ENCODE results near the gene NPL.

The NPL gene

GRCh38 chr1:182778862-182779261 lies 10.7 kb upstream of the NPL start:
- DNase-seq (ENCODE audit: low spot score) = no peak

GRCh38 chr1:182779530-182779929 lies 10.0 kb upstream of the NPL start:
- no peak for DNase-seq (ENCODE audit: low spot score)

GRCh38 chr1:182781841-182782586 lies 7.6 kb upstream of the NPL start:
- peak; percentile 72 for DNase-seq (ENCODE audit: low spot score)

- DNase-seq (ENCODE audit: low spot score) = no peak
These were observed 7.0 kb upstream of the NPL start for GRCh38 chr1:182782587-182782913.

- DNase-seq (ENCODE audit: low spot score) = no peak
These were observed 6.5 kb upstream of the NPL start for GRCh38 chr1:182783068-182783467.

GRCh38 chr1:182784556-182785171 lies 4.9 kb upstream of the NPL start:
- DNase-seq (ENCODE audit: low spot score) = peak; percentile 50

- no peak for DNase-seq (ENCODE audit: low spot score)
These were observed 4.4 kb upstream of the NPL start for GRCh38 chr1:182785181-182785580.

GRCh38 chr1:182786223-182786994 lies 3.2 kb upstream of the NPL start:
- peak; percentile 77 for DNase-seq (ENCODE audit: low spot score)

GRCh38 chr1:182786995-182787324 lies 2.6 kb upstream of the NPL start:
- no peak for DNase-seq (ENCODE audit: low spot score)

GRCh38 chr1:182791281-182792179 lies 2.0 kb downstream of the NPL start:
- no peak for DNase-seq (ENCODE audit: low spot score)

GRCh38 chr1:182794091-182794490 lies 4.5 kb downstream of the NPL start:
- DNase-seq (ENCODE audit: low spot score) = no peak

GRCh38 chr1:182794676-182795201 lies 5.2 kb downstream of the NPL start:
- no peak for DNase-seq (ENCODE audit: low spot score)

- DNase-seq (ENCODE audit: low spot score) = no peak
These were observed 6.1 kb downstream of the NPL start for GRCh38 chr1:182795563-182796228.

GRCh38 chr1:182802006-182802803 lies 12.6 kb downstream of the NPL start:
- DNase-seq (ENCODE audit: low spot score) = no peak

GRCh38 chr1:182803846-182804245 lies 14.3 kb downstream of the NPL start:
- no peak for DNase-seq (ENCODE audit: low spot score)

- no peak for DNase-seq (ENCODE audit: low spot score)
These were observed 16.6 kb downstream of the NPL start for GRCh38 chr1:182806015-182806678.

GRCh38 chr1:182807907-182808306 lies 18.3 kb downstream of the NPL start:
- no peak for DNase-seq (ENCODE audit: low spot score)

GRCh38 chr1:182809414-182809957 lies 19.9 kb downstream of the NPL start:
- peak; percentile 30 for DNase-seq (ENCODE audit: low spot score)

GRCh38 chr1:182811975-182812722 lies 22.6 kb downstream of the NPL start:
- no peak for DNase-seq (ENCODE audit: low spot score)

Data from AG20443 (cell line).